Aorta (tissue), 5 donors: ENCODE measurements around the gene CPNE6. TPM values are rescaled to one million over a fixed set of nuclear protein-coding genes. Genes with fewer than 3 reads are reported as not detected.
"Not testable (repeated sequence)": the region's sequence is repeated elsewhere in the genome, so short reads cannot be mapped to it uniquely, and the experiment has no call there.

Experiments used
- ATAC-seq: fragments of 200-7000 bp; cut with Tn5 transposase; one replicate; pipeline ENCODE4 v1.9.1; 2022; ENCODE audit warnings: moderate library complexity; ENCODE audit not compliant: low FRiP score
- DNase-seq, 2 donors: peaks; one replicate each; pipeline ENCODE4 v3.0.0-alpha.2; 2020
- H3K27ac ChIP-seq, 2 donors: one replicate each; pipeline ENCODE4 v1.5.1; 2013; ENCODE audit warnings: low read length in 2 of 2, mild to moderate bottlenecking in 2 of 2, moderate library complexity in 2 of 2, control low read depth in 1 of 2, inconsistent platforms in 1 of 2, low read depth in 1 of 2
- H3K27me3 ChIP-seq, 2 donors: one replicate each; pipeline ENCODE4 v1.6.1; 2013; ENCODE audit warnings: control low read depth in 1 of 2, low read length in 1 of 2, mild to moderate bottlenecking in 1 of 2, moderate library complexity in 1 of 2; ENCODE audit not compliant: insufficient read depth in 2 of 2, control insufficient read depth in 1 of 2
- H3K36me3 ChIP-seq, 2 donors: one replicate each; pipeline ENCODE4 v1.6.1; 2013; ENCODE audit warnings: control low read depth in 1 of 2, low read length in 1 of 2, mild to moderate bottlenecking in 1 of 2; ENCODE audit not compliant: insufficient read depth in 2 of 2, control insufficient read depth in 1 of 2
- H3K4me1 ChIP-seq, 2 donors: one replicate each; pipeline ENCODE4 v1.6.1; 2013; ENCODE audit warnings: low read length in 2 of 2, control low read depth in 1 of 2, mild to moderate bottlenecking in 1 of 2, moderate library complexity in 1 of 2; ENCODE audit not compliant: insufficient read depth in 2 of 2, control insufficient read depth in 1 of 2
- H3K4me3 ChIP-seq, 2 donors: one replicate each; pipeline ENCODE4 v1.5.1; 2013; ENCODE audit warnings: low read length in 2 of 2, control low read depth in 1 of 2, mild to moderate bottlenecking in 1 of 2
- H3K9me3 ChIP-seq: one replicate; pipeline ENCODE4 v1.6.1; 2013; ENCODE audit warnings: mild to moderate bottlenecking, low read length; ENCODE audit not compliant: control insufficient read depth
- WGBS, 2 donors: extraction: QIAGEN DNeasy Blood & Tissue Kit; methylation state at CpG; one replicate each; pipeline ENCODE4 v1.1.7; 2013; 5-methylcytosine and 5-hydroxymethylcytosine counted together
- intact Hi-C, 2 donors: fragments of 100-400 bp; cut with DNase I; formaldehyde crosslinking; loops; one replicate each; pipeline versions ENCODE4 v1.14.2 to v1.15.0; 2022
- long read RNA-seq, 2 donors: library from polyadenylated mRNA; unstranded; transcript quantifications; one replicate each; pipeline ENCODE4 v2.0.0, GENCODE V29; 2020 to 2021
- polyA plus RNA-seq, 2 donors: library from polyadenylated mRNA; stranded (reverse); fragments of 200-250 nt; gene quantifications; one replicate each; pipeline ENCODE4 v1.2.3, GENCODE V29; 2013
- total RNA-seq, 2 donors: library from RNA; stranded (reverse); fragmentation: NEBNext Ultra II Directional; extraction: Animal tissue kit (Norgen Biotek cat#: 25700); gene quantifications; one replicate each; pipeline ENCODE4 v1.2.1, GENCODE V29; 2021
- donor health status: healthy with polysubstance abuse.
- donor health status: Bipolar disorder and iron deficiency.
- donor health status: DM: no; HTN: no; CAD: no.
- donor health status: DM: no; HTN: no; CAD: no.
- donor health status: DM: yes; HTN: yes; CAD: no.

CPNE6 gene
- total RNA-seq (under 1 TPM; 0.71 to 0.99 TPM), polyA plus RNA-seq (under 1 TPM; 0.03 to 0.25 TPM)
- long read RNA-seq, donor 1, partial matches to known transcripts: 3 of 3 reads
- long read RNA-seq, donor 1, other reads (novel, unspliced or antisense): 0 of 3 reads
- long read RNA-seq, donor 2, partial matches to known transcripts: 0 of 1 reads
- long read RNA-seq, donor 2, other reads (novel, unspliced or antisense): 1 of 1 reads

DNA sequence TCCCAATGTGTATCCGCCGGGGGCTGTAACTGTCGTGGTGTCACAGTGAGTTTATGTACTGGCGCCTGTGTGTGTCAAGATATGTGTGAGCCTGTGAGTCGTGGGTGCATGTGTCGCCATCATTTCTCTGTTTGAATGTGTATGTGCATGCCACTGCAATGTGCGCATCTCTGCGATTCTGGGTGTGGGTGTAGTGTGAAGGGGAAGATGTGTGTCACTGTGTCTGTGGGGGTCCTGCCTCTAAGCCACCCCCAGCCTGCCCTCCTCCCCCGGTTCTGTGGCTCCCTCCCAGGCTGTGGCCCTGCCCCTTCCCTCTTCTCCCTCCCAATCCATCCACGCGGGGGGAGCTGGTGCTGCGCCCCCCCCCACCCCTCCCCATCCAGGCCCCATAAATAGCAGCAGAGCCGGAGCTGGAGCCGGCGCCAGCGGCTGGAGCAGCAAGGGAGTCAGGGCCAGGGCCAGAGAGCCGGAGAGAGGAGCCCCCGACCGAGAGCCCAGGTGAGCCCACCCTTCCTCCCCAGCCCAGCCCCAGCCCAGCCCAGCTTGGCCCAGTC is at the start of gene CPNE6:
CPNE6 (plus strand) TSS at position 419 of the 554 bp plus-strand sequence. CDS start 1,375 bp downstream, outside the sequence.
- WGBS, 2 donors: 27 to 30% methylated on average over 16 to 19 of the region's 19 CpGs
- Histone ChIP-seq H3K36me3 (no peaks in the 10 kb centered on the region), H3K4me3 (no peak within 1 kb of the TSS), H3K27me3 (no peaks in the 10 kb centered on the region), H3K27ac (no peak within 1 kb of the TSS), H3K4me1 (no peaks in the 10 kb centered on the region), H3K9me3 (no peaks in the 10 kb centered on the region)
- DNase-seq (peak; percentile 37 to 78), ATAC-seq (no peak)
- intact Hi-C loops: no loop called here

DNA sequence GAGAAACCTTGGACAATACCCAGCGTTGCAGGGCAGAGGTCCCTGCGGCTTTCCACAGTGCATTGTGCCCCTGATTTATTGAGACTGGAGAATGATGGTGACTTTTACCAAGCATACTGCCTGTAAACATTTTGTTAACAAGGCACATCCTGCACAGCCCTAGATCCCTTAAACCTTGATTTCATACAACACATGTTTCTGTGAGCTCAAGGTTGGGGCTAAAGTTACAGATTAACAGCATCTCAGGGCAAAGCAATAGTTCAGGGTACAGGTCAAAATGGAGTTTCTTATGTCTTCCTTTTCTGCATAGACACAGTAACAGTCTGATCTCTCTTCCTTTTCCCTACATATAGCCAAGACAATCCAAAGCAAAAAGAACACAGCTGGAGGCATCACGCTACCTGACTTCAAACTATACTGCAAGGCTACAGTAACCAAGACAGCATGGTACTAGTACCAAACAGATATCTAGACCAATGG is 46.4 kb upstream of the CPNE6 start:
- ATAC-seq, H3K27me3 ChIP-seq, H3K4me1 ChIP-seq, H3K9me3 ChIP-seq, DNase-seq, H3K36me3 ChIP-seq, H3K4me3 ChIP-seq, intact Hi-C loops, H3K27ac ChIP-seq: not testable (repeated sequence)
- WGBS, 2 donors: 90 to 96% methylated on average over 3 of the region's 3 CpGs

DNA sequence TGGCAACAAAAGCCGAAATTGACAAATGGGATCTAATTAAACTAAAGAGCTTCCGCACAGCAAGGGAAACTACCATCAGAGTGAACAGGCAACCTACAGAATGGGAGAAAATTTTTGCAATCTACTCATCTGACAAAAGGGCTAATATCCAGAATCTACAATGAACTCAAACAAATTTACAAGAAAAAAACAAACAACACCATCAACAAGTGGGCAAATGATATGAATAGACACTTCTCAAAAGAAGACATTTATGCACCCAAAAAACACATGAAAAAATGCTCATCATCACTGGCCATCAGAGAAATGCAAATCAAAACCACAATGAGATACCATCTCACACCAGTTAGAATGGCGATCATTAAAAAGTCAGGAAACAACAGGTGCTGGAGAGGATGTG is 41.7 kb upstream of the CPNE6 start:
- WGBS, 2 donors: 97 to 100% methylated on average over 2 of the region's 3 CpGs
- ATAC-seq, H3K27me3 ChIP-seq, H3K4me1 ChIP-seq, H3K9me3 ChIP-seq, intact Hi-C loops, DNase-seq, H3K36me3 ChIP-seq, H3K4me3 ChIP-seq, H3K27ac ChIP-seq: not testable (repeated sequence)

DNA sequence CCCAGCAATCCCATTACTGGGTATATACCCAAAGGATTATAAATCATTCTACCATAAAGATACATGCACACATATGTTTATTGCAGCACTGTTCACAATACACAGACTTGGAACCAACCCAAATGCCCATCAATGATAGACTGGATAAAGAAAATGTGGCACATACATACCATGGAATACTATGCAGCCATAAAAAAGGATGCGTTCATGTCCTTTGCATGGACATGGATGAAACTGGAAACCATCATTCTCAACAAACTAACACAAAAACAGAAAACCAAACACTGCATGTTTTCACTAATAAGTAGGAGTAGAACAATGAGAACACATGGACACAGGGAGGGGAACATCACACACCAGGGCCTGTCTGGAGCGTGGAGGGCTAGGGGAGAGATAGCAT is 40.0 kb upstream of the CPNE6 start:
- ATAC-seq, intact Hi-C loops, H3K27me3 ChIP-seq, H3K27ac ChIP-seq, H3K4me1 ChIP-seq, DNase-seq, H3K4me3 ChIP-seq, H3K36me3 ChIP-seq, H3K9me3 ChIP-seq: not testable (repeated sequence)
- 84 to 91% methylated on average over 2 of the region's 2 CpGs for WGBS, 2 donors

DNA sequence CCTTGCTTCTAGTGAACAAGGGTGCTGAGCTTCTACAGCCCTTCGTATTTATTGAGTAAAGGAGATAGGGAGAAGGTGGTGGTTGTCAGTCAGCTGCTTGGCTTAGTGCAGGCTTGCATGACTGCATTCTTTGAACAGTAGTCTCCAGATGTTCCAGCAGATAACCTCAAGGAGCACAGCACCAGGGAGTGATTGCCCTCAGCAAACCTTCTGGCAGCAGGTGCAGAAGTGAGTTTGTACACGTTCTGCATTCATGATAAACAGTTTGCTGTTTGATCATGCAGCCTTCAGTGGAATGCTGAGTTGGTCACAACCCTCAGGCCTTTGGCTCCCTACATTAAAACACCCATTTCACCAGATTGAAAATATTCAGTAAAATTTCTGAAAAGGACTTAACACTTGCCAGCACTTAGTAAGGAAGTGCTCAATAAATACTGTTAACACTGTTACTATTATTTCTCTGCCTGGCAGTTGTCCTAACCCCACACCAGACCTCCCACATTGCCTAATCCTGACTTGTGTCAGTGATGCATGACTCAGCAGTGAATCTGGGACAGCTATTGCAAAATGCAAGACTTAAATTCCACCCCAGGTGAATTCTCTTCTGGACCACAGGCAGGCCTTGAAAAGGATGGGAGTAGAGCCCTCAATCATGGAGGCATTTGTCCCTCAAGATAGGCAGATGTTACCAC is 38.5 kb upstream of the CPNE6 start:
- Histone ChIP-seq H3K4me1 (no peaks in the 10 kb centered on the region), H3K36me3 (no peaks in the 10 kb centered on the region), H3K27me3 (no peaks in the 10 kb centered on the region), H3K27ac (no peak overlapping the region), H3K4me3 (no peak overlapping the region), H3K9me3 (peaks cover 1% of the 10 kb centered on the region)
- no peak for DNase-seq
- ATAC-seq: peak; percentile 33
- intact Hi-C loops: no loop called here
- WGBS, 2 donors: 79 to 86% methylated on average over 2 of the region's 2 CpGs

DNA sequence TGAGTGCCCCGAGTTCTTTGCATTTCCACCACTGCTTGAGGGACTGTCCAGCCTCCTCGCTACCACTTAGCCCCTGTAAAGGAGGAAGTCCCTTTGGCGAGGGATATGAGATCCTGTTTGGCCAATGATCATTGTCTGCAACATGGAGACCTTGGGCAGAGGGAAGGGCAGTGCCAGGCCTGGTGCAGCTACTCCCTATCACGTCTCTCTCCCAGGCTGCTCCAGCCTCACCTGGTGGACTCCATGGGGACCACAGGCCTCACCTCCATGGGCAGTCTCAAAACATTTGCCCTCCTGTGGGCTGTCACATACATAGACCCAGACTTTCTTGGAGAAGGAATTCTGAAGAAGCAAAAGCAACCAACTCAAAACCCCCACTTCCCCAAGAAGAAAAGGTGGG is 35.6 kb upstream of the CPNE6 start:
- ATAC-seq: peak; percentile 3
- 64 to 68% methylated on average over 3 of the region's 4 CpGs for WGBS, 2 donors
- H3K36me3 ChIP-seq, DNase-seq, H3K4me1 ChIP-seq, H3K9me3 ChIP-seq, intact Hi-C loops, H3K27me3 ChIP-seq: not testable (repeated sequence)
- H3K4me3 ChIP-seq: peak overlapping the region in 1 of 2 donors; percentile 44
- H3K27ac ChIP-seq: peak overlapping the region in 1 of 2 donors; percentile 52

DNA sequence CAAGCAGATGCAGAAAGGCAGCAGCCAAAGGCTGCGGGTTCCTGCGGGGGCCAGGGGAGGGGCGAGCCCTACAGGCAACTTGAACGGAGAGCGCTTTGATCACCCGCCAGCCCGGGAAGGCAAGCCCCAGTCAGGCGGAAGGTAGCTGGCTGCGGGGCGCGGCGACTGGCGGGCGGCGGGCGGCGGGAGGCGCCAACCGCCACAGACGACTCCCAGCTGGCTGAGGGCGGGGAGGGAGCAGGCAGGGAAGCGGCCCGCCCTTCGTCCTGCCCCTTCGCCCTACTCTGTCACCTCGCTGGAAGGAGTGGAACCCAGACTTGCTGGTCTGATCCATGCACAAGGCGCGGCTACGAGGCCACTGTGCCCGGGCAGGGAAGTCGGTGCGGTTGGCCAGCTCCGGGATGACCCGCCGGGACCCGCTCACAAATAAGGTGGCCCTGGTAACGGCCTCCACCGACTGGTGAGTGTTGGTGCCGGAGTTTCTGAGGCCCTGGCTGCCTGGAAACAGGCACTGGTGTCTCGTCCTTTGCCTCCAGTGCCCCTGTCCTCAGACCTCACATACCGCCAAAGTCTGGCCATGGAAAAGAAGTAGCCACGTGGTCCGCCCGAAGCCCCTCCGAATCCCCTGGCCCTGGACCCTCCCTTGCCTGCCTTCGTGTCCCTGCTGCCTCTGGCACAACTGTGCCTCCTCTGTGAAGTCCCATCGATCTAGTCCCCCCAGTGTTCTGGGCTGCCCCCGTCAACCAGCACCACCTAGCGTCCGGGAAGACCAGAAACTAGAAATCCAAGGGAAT is 35.0 kb upstream of the CPNE6 start:
- peak; percentile 88 to 92 for DNase-seq
- peak overlapping the region in 1 of 2 donors; percentile 65 for H3K27ac ChIP-seq

DNA sequence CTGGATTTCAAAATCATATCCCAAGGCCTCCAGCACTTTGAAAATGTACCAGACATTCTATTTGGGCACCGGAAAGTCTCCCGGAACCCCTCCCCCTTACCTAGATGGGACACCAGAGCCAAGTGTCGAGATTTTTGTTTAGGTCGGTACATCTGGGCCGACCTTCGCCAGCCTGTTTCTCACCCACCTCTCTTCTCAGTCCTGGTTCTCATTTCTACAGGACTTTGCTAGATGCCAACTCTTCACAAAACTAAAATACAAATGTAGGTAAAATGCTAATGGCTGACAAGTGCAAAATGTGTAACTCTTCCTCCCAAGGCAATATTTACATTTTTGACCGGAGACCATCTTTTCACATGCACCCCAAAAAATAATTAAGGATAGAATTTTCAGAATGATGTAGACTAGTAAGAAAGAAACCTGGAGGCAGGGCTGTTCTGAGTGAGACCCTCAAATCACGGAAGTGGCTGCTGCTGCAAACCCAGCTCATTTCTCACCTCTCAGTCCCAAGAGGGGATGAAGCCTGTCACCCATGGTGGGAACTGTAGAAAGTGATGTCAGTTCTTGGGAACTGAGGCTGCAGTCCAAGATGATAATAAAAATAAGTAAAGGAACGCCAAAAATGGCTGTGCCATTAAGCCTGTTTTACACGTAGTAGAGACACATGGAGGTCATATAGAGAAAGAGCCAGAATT is 34.3 kb upstream of the CPNE6 start:
- H3K4me3 ChIP-seq, DNase-seq, H3K27me3 ChIP-seq, ATAC-seq, H3K36me3 ChIP-seq, intact Hi-C loops, H3K4me1 ChIP-seq, H3K9me3 ChIP-seq: not testable (repeated sequence)
- whole genome bisulfite sequencing, 2 donors: 29 to 30% methylated on average over 10 of the region's 10 CpGs
- H3K27ac ChIP-seq: peak overlapping the region in 1 of 2 donors; percentile 37

More for the DNA sequence above, 35.0 kb upstream of the CPNE6 start:
- H3K27me3 ChIP-seq: no peaks in the 10 kb centered on the region
- no peaks in the 10 kb centered on the region for H3K36me3 ChIP-seq
- ATAC-seq: peak; percentile 95
- peak overlapping the region; percentile 15 to 44 for H3K4me3 ChIP-seq
- whole genome bisulfite sequencing, 2 donors: 1% methylated on average over 50 of the region's 50 CpGs
- H3K4me1 ChIP-seq: no peaks in the 10 kb centered on the region
- H3K9me3 ChIP-seq: peaks cover 1% of the 10 kb centered on the region
- intact Hi-C loops: no loop called here
